Activated effector memory CD4-positive, alpha-beta T cell treated with anti-CD3 and anti-CD28 coated beads, Interleukin-2, amount 50 U/mL, for 16 hours (primary cell): Measurements from ENCODE around the gene KLK13.

Experiments used
- DNase-seq: peaks from one replicate; pipeline ENCODE4 v3.0.0-alpha.2; 2020

Gene KLK13

GRCh38 chr19:51018745-51019543 is 45.9 kb downstream of the KLK13 start:
- no peak for DNase-seq

GRCh38 chr19:51016798-51017683 is 47.9 kb downstream of the KLK13 start:
- DNase-seq, result peak; percentile 84

GRCh38 chr19:51015691-51016267 is 49.1 kb downstream of the KLK13 start:
- no peak for DNase-seq

GRCh38 chr19:51014242-51014641 is 50.6 kb downstream of the KLK13 start:
- no peak for DNase-seq

- no peak for DNase-seq
These were observed 52.2 kb downstream of the KLK13 start for GRCh38 chr19:51012661-51013190.

GRCh38 chr19:51010066-51010795 is 54.7 kb downstream of the KLK13 start:
- no peak for DNase-seq

GRCh38 chr19:51009061-51009891 is 55.6 kb downstream of the KLK13 start:
- DNase-seq, result no peak

- DNase-seq, result no peak
These were observed 57.4 kb downstream of the KLK13 start for GRCh38 chr19:51007488-51007887.

- no peak for DNase-seq
These were observed 58.5 kb downstream of the KLK13 start for GRCh38 chr19:51006406-51006805.
